Esophagus mucosa (tissue), 1 donor: ENCODE results near the gene SH3PXD2B. TPM values are rescaled to one million over a fixed set of nuclear protein-coding genes. Genes with fewer than 3 reads are reported as not detected.
A peak's percentile ranks its signal among the peaks of the same experiment; 100 is the strongest.
"Not testable (repeated sequence)": the region's sequence is repeated elsewhere in the genome, so short reads cannot be mapped to it uniquely, and the experiment has no call there.

ENCODE experiments used
- ATAC-seq: fragments of 200-7000 bp; cut with Tn5 transposase; one replicate; pipeline ENCODE4 v1.9.1; 2020
- total RNA-seq: library from RNA; stranded (reverse); gene quantifications from one replicate; pipeline ENCODE4 v1.2.4, GENCODE V29; 2023
- donor health status: DM: yes; HTN: yes; CAD: no.

SH3PXD2B gene
- total RNA-seq, 1 donor from 2014 or later, result 16.5 TPM

- ATAC-seq, result no peak
Measured at GRCh38 chr5:172365948-172366608, 88.2 kb downstream of the SH3PXD2B start.

GRCh38 chr5:172364773-172365172, 89.6 kb downstream of the SH3PXD2B start:
- no peak for ATAC-seq

- peak; percentile 18 for ATAC-seq
Measured at GRCh38 chr5:172362755-172363154, 91.6 kb downstream of the SH3PXD2B start.

DNA sequence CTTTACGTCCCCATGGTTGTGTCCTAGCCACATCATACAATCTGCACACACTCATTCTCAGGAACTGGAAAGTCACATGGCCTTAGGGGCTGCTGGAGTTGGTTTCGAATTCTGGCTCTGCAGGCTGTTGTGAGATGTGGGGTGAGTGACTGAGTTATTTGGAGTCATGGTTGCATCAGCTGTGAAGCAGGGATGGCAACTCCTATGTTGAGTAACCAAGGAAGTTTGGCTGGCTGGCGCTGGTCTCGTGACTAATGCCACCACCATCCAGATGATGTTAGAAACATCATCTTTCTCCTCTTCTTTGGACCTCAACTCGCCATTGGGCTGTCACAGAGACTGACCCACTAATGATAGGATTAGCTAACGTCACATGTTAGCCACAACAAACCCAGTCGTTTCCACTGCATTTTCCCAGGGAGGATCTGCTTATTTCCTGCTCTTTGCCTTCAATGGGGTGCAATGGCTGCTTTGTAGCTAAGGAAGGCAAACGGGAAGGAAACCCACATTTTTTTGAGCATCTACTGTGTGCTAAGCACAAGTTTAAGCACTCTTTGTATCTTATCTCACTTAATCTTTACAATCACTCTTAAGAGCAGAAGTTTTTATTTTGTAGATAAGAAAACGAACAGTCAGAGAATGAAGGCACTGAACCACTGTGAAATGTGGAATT, 92.6 kb downstream of the SH3PXD2B start:
- peak; percentile 88 for ATAC-seq

DNA sequence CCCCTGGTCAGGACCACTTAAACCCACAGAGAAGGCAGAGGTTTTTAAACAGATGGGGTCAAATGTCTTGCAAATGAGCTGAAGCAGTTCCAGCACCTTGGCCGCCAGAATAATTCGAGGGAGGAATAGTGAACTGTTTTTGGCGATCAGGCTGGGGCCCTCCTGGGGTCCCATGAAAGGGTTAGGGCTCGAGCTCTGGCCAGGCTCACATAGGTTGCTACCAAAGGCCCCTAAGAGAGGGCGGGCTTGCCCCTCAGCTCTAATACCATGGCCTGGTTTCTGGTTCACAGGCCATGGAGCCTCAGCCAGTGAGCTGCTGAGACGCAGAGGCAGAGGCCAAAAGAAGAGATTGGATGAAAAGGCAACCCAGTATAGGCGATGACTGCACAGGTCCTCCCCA, 96.0 kb downstream of the SH3PXD2B start:
- no peak for ATAC-seq

GRCh38 chr5:172356527-172356926, 97.8 kb downstream of the SH3PXD2B start:
- ATAC-seq, result no peak

DNA sequence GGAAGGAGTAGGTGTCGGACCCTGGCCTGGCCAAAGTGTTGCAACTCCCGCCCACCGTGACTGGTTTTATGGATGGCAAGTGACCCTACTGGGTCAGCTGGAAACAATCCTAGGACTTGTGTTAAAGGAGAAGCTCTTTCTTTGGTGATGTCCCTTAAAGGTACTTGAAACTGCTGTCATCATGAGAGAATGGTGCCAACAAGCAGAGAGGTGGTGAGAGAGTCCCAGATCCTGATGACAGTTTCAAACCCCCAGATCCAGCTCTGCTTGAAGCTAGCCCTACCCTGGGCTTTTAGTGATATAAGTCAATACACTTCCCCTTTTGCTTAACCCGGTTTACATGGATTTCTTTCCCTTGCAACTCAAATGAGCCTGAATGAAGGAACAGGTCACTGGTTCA, 98.3 kb downstream of the SH3PXD2B start:
- ATAC-seq, result no peak

DNA sequence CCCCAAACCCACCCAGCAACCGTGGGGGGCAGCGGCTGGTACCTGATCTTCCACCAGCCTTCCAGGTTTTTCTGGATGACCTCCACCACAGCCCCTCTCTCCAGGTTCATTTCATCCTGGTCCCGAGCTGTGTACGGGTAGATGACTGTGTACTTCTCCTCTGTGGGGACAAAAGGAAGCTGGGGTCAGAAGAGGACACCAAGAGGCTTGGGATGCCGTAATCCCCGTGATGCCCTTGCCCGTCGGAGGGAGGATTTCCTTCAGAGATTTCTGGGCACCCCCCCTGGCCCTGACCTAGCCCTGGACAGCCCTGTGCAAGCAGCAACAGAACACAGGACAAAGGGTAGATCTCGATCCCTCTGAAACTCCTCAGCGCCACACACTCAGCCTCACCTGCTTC, 100.5 kb downstream of the SH3PXD2B start:
- ATAC-seq, result no peak

DNA sequence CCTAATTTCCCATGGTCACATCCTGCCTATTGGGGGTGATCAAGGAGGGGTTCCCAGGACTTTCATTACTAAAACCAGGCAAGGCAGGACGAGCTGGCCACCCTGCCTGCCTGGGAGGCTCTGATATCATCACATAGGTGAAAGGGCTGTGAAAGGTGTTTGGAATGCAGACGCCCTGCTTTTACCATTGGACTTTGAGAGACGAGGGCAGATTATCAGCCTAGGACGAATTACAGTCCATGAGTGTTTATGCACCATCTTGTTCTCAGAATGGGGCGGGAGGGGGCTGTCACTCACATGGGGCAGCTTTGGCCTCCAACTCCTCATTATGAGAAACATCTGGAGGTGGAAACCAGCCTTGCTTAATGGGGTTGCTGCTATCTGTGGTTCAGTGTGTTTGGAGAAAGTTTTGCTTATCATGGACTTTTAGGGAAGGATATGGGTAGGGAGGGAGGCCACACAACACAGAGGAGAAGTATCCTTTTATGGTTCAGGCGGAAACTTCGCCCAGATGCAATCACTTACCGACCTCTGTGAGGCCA, 101.0 kb downstream of the SH3PXD2B start:
- no peak for ATAC-seq

GRCh38 chr5:172352526-172352925, 101.8 kb downstream of the SH3PXD2B start:
- not testable (repeated sequence) for ATAC-seq

DNA sequence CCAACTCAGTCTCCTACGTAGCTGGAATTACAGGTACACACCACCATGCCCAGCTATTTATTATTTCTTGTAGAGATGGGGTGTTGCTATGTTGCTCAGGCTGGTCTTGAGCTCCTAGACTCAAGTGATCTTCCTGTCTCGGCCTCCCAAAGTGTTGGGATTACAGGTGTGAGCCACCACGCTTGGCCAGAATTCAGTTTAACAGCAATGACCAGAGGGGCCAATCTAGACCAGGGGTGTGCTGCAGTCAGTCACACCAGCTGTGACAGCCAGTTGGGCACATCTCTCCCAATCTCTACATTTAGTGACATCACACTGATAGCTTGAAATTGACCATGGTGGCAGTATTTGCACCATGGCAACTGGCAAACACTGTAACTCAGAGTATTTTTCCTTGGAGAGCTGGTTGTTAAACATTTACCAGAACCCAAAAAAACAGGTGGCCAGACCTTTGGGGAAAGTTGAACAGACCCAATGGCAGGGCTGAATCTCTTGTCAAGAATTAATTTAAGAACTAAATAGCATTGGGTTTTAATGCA, 103.0 kb downstream of the SH3PXD2B start:
- no peak for ATAC-seq

DNA sequence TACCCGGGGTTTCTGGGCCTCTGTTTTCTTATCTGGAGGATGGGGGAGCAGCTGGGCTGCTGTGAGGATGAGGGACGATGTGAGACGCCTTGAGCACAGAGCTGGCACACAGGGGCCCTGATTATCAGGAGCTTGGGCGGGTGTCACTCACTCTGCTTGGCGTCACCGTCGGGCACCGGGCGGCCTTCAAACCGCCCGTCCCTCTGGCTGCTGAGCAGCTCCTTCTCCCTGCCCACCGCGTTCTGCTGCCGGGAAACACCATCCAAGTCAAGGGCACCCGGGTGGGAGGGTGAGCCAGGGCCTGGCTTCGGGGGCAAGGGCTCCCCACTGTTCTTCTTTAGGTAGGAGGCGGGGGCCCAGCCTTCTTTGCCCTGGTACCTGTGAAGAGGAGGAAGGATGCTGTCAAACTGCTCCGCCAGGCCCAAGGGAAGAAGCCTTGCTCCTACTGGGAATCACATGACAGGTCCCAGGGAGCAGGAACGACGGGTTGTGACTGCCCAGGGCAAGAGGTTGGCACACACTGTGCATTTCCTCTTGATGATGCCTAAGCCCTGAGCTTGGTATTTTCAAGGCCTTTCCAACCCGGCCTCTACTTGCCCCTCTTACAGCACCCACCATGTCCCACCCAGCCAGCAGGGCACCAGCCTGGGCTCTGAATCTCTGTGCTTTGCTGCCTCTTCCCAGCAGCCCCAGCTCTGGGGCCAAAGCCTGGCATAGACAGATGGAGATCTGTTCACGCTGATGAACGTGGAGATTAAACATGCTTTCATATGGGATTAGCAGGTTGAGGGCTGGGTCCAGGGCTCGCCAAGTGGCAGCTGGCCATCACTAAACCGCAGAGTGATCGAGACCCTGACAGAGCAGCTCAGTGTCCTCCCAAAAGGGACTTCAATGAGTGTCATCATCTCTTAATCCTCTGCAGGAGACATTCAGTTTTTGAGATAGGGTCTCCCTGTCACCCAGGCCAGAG, 103.8 kb downstream of the SH3PXD2B start:
- ATAC-seq, result peak; percentile 66

GRCh38 chr5:172348733-172349132, 105.6 kb downstream of the SH3PXD2B start:
- ATAC-seq, result not testable (repeated sequence)

GRCh38 chr5:172348084-172348483, 106.2 kb downstream of the SH3PXD2B start:
- no peak for ATAC-seq

- ATAC-seq, result no peak
Measured at GRCh38 chr5:172347496-172348052, 106.8 kb downstream of the SH3PXD2B start.

- no peak for ATAC-seq
Measured at GRCh38 chr5:172345881-172346280, 108.4 kb downstream of the SH3PXD2B start.

DNA sequence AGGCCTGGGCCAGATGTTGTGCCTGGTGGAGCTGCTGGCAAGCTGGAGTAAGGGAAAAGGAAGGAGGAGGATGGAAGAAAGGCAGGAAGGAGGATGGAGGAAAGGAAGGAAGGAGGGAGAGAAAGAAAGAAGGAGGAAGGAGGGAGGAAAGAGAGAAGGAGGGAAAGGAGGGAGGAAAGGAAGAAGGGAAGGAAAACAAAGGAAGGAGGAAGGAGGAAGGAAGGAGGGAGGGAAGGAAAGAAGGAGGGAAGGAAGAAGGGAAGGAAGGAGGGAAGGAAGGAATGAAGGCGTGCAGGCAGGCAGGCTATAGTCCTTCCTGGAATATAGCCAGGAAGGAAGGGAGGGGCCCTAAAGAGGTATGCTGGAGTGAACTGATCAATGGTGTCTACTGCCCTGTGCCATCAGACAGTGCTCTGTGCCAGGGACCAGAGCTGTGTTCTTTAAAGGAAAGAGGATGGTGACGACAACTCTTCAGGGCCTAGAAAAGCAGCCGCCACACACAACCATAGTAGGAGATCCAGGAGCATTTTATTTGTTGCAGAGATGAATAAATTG, 109.4 kb downstream of the SH3PXD2B start:
- no peak for ATAC-seq

DNA sequence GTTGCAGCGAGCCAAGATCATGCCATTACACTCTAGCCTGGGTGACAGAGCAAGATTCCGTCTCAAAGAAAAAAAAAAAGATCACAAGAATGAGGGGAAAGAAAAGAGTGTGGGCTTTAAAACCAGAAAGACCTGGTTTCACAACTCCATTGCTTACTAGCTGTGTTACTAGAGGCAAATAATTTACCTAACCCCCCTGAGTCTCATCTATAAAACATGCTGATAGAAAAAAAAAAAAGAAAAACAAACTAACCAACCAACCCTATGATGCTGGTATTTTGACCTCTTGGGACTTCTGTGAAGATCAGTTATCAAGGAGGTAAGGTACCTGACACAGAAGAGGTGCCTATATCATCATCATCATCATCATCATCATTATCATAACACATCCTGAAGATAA, 110.6 kb downstream of the SH3PXD2B start:
- no peak for ATAC-seq

GRCh38 chr5:172342918-172343317, 111.4 kb downstream of the SH3PXD2B start:
- no peak for ATAC-seq

DNA sequence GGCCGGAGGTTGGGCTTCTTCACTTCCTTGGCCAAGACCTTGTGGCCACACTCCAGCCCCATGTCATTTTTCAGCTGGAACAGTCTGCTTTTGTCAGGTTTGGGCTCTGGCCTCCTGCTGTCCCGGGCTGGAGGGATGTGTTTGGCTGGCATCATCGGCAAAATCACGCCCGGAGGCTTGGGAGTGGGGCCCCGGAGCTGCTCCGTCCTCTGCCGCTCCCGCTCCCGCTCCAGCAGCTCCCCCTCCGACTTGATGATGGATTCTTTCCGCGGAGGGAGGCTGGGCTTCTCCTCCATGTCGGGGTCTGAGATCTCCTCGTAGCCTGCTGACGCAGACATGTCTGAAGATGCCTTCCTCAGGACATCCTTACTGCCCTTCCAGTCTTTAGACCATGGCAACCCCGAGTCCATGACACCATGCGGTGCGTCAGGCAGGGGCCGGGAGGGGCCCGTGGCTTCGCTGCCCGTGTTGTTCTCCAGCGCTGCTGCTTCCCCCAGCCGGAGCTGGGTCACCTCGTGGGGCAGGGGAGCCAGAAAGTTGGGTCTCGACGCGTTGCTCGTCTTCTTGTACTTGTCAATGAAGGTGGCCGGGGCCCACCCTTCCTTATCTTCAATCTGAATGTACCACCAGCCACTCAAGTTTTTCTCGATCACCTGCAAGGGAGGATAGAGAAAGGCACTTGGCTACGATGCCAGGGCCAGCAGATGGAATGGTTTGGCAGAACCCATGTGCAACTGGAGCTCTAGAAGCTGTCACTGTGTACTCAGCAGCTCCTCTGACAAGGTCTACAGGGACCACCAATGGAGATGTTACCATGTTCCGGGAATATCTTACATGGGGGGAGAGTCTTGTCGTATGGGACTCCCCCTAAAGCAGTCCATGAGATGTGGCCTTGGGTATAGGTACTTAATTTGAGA, 114.8 kb downstream of the SH3PXD2B start:
- no peak for ATAC-seq
